Activated T-helper 17 cell treated with anti-CD3 and anti-CD28 coated beads, Interleukin-2, amount 50 U/mL, for 72 hours (primary cell): ENCODE data around the gene NDFIP2. TPM values are rescaled to one million over a fixed set of nuclear protein-coding genes. Genes with fewer than 3 reads are reported as not detected.

ENCODE experiments used
- ATAC-seq: fragments of 150-1000 bp; cut with Tn5 transposase; replicated peaks from 2 replicates; pipeline ENCODE4 v1.10.0; 2021; ENCODE audit warnings: mild to moderate bottlenecking, moderate library complexity
- H3K27ac Mint-ChIP-seq: one replicate; pipeline ENCODE4 v1.8.0; 2022; ENCODE audit warnings: mixed read lengths
- H3K27me3 Mint-ChIP-seq: one replicate; pipeline ENCODE4 v1.8.0; 2022; ENCODE audit warnings: mixed read lengths
- H3K36me3 Mint-ChIP-seq: one replicate; pipeline ENCODE4 v1.8.0; 2022; ENCODE audit warnings: low read depth, mild to moderate bottlenecking, mixed read lengths
- H3K4me1 Mint-ChIP-seq: one replicate; pipeline ENCODE4 v1.8.0; 2022; ENCODE audit warnings: mixed read lengths
- H3K4me3 Mint-ChIP-seq: one replicate; pipeline ENCODE4 v1.8.0; 2022; ENCODE audit warnings: mild to moderate bottlenecking, mixed read lengths
- H3K9me3 Mint-ChIP-seq: one replicate; pipeline ENCODE4 v1.8.0; 2022; ENCODE audit warnings: mixed read lengths
- total RNA-seq, 2 donors: library from RNA; stranded (reverse); gene quantifications; one replicate each; pipeline ENCODE4 v1.2.3, GENCODE V29; 2022

NDFIP2 gene
- total RNA-seq: 100 to 1,000 TPM in 1 of 2 donors, 10 to 100 TPM in 1; 80.6 to 129 TPM

GRCh38 chr13:79480954-79481684 is at the start of gene NDFIP2:
Gene NDFIP2, plus strand, starts transcription at chr13:79481155. Its CDS starts 49 bp downstream, at chr13:79481204.
- H3K27me3 Mint-ChIP-seq: no peaks in the 10 kb centered on the region

GRCh38 chr13:79432086-79432485 is 48.9 kb upstream of the NDFIP2 start:
- H3K27me3 Mint-ChIP-seq: no peaks in the 10 kb centered on the region
- H3K4me3 Mint-ChIP-seq: no peak overlapping the region
- no peak for ATAC-seq
- H3K9me3 Mint-ChIP-seq: no peaks in the 10 kb centered on the region
- H3K4me1 Mint-ChIP-seq: peaks cover 15% of the 10 kb centered on the region
- H3K36me3 Mint-ChIP-seq: no peaks in the 10 kb centered on the region
- H3K27ac Mint-ChIP-seq: no peak overlapping the region

More at GRCh38 chr13:79480954-79481684, at the start of gene NDFIP2:
- H3K27ac Mint-ChIP-seq: peak within 1 kb of the TSS; percentile 97
- peaks cover 51% of the 10 kb centered on the region for H3K36me3 Mint-ChIP-seq
- peaks cover 35% of the 10 kb centered on the region for H3K4me1 Mint-ChIP-seq
- no peaks in the 10 kb centered on the region for H3K9me3 Mint-ChIP-seq
- peak within 1 kb of the TSS; percentile 83 for H3K4me3 Mint-ChIP-seq
- peak; percentile 65 for ATAC-seq

- Mint-ChIP-seq H3K27me3 (no peaks in the 10 kb centered on the region), H3K4me1 (peaks cover 15% of the 10 kb centered on the region), H3K4me3 (no peak overlapping the region), H3K36me3 (no peaks in the 10 kb centered on the region), H3K27ac (no peak overlapping the region), H3K9me3 (no peaks in the 10 kb centered on the region)
- ATAC-seq: no peak
Observed at GRCh38 chr13:79432992-79433391, 48.0 kb upstream of the NDFIP2 start.

GRCh38 chr13:79434556-79434955 is 46.4 kb upstream of the NDFIP2 start:
- no peaks in the 10 kb centered on the region for H3K27me3 Mint-ChIP-seq
- peak overlapping the region; percentile 3 for H3K4me3 Mint-ChIP-seq
- ATAC-seq: peak; percentile 48
- no peaks in the 10 kb centered on the region for H3K36me3 Mint-ChIP-seq
- peaks cover 15% of the 10 kb centered on the region for H3K4me1 Mint-ChIP-seq
- H3K27ac Mint-ChIP-seq: peak overlapping the region; percentile 25
- no peaks in the 10 kb centered on the region for H3K9me3 Mint-ChIP-seq

- no peaks in the 10 kb centered on the region for H3K36me3 Mint-ChIP-seq
- H3K9me3 Mint-ChIP-seq: no peaks in the 10 kb centered on the region
- no peaks in the 10 kb centered on the region for H3K27me3 Mint-ChIP-seq
- no peak for ATAC-seq
- no peak overlapping the region for H3K4me3 Mint-ChIP-seq
- H3K27ac Mint-ChIP-seq: peak overlapping the region; percentile 25
- H3K4me1 Mint-ChIP-seq: peaks cover 15% of the 10 kb centered on the region
Observed at GRCh38 chr13:79435561-79435990, 45.4 kb upstream of the NDFIP2 start.

- no peaks in the 10 kb centered on the region for H3K36me3 Mint-ChIP-seq
- no peak for ATAC-seq
- H3K4me1 Mint-ChIP-seq: peaks cover 15% of the 10 kb centered on the region
- H3K9me3 Mint-ChIP-seq: no peaks in the 10 kb centered on the region
- no peaks in the 10 kb centered on the region for H3K27me3 Mint-ChIP-seq
- no peak overlapping the region for H3K4me3 Mint-ChIP-seq
- no peak overlapping the region for H3K27ac Mint-ChIP-seq
Observed at GRCh38 chr13:79439275-79439674, 41.7 kb upstream of the NDFIP2 start.

- no peak for ATAC-seq
- Mint-ChIP-seq H3K36me3 (no peaks in the 10 kb centered on the region), H3K4me1 (peaks cover 7% of the 10 kb centered on the region), H3K27me3 (no peaks in the 10 kb centered on the region), H3K4me3 (no peak overlapping the region), H3K9me3 (no peaks in the 10 kb centered on the region), H3K27ac (no peak overlapping the region)
Observed at GRCh38 chr13:79440958-79441528, 39.9 kb upstream of the NDFIP2 start.

- Mint-ChIP-seq H3K9me3 (no peaks in the 10 kb centered on the region), H3K4me1 (peaks cover 16% of the 10 kb centered on the region), H3K4me3 (no peak overlapping the region), H3K27me3 (no peaks in the 10 kb centered on the region), H3K27ac (no peak overlapping the region), H3K36me3 (no peaks in the 10 kb centered on the region)
- no peak for ATAC-seq
Observed at GRCh38 chr13:79442221-79442620, 38.7 kb upstream of the NDFIP2 start.

- Mint-ChIP-seq H3K27me3 (no peaks in the 10 kb centered on the region), H3K27ac (no peak overlapping the region), H3K4me1 (peaks cover 21% of the 10 kb centered on the region), H3K9me3 (no peaks in the 10 kb centered on the region), H3K36me3 (no peaks in the 10 kb centered on the region), H3K4me3 (no peak overlapping the region)
- ATAC-seq: peak; percentile 50
Observed at GRCh38 chr13:79442706-79443105, 38.2 kb upstream of the NDFIP2 start.

- Mint-ChIP-seq H3K4me3 (peak overlapping the region; percentile 63), H3K9me3 (no peaks in the 10 kb centered on the region), H3K4me1 (peaks cover 31% of the 10 kb centered on the region), H3K36me3 (no peaks in the 10 kb centered on the region), H3K27ac (peak overlapping the region; percentile 97), H3K27me3 (no peaks in the 10 kb centered on the region)
- ATAC-seq: peak; percentile 68
Observed at GRCh38 chr13:79445968-79446645, 34.8 kb upstream of the NDFIP2 start.

- ATAC-seq: no peak
- Mint-ChIP-seq H3K27ac (peak overlapping the region; percentile 97), H3K36me3 (peaks cover 6% of the 10 kb centered on the region), H3K4me1 (peaks cover 40% of the 10 kb centered on the region), H3K27me3 (no peaks in the 10 kb centered on the region), H3K4me3 (peak overlapping the region; percentile 63), H3K9me3 (no peaks in the 10 kb centered on the region)
Observed at GRCh38 chr13:79447141-79447540, 33.8 kb upstream of the NDFIP2 start.

- peaks cover 6% of the 10 kb centered on the region for H3K36me3 Mint-ChIP-seq
- H3K4me3 Mint-ChIP-seq: peak overlapping the region; percentile 63
- H3K27me3 Mint-ChIP-seq: no peaks in the 10 kb centered on the region
- H3K27ac Mint-ChIP-seq: peak overlapping the region; percentile 97
- no peak for ATAC-seq
- H3K9me3 Mint-ChIP-seq: no peaks in the 10 kb centered on the region
- peaks cover 44% of the 10 kb centered on the region for H3K4me1 Mint-ChIP-seq
Observed at GRCh38 chr13:79447741-79448140, 33.2 kb upstream of the NDFIP2 start.

- Mint-ChIP-seq H3K4me3 (peak overlapping the region; percentile 63), H3K4me1 (peaks cover 51% of the 10 kb centered on the region), H3K36me3 (peaks cover 6% of the 10 kb centered on the region), H3K27ac (peak overlapping the region; percentile 97), H3K9me3 (no peaks in the 10 kb centered on the region), H3K27me3 (no peaks in the 10 kb centered on the region)
- ATAC-seq: no peak
Observed at GRCh38 chr13:79448413-79448812, 32.5 kb upstream of the NDFIP2 start.

GRCh38 chr13:79450110-79450509 is 30.8 kb upstream of the NDFIP2 start:
- Mint-ChIP-seq H3K4me3 (peak overlapping the region; percentile 63), H3K4me1 (peaks cover 57% of the 10 kb centered on the region), H3K36me3 (peaks cover 6% of the 10 kb centered on the region), H3K27ac (peak overlapping the region; percentile 97), H3K9me3 (no peaks in the 10 kb centered on the region), H3K27me3 (no peaks in the 10 kb centered on the region)
- ATAC-seq: peak; percentile 43
